Rectal smooth muscle tissue (tissue), 1 donor: ENCODE results near the gene SMLR1.
"Not testable (repeated sequence)": the region's sequence is repeated elsewhere in the genome, so short reads cannot be mapped to it uniquely, and the experiment has no call there.

Experiments
- H3K27ac ChIP-seq: one replicate; pipeline ENCODE4 v1.7.0; 2013; ENCODE audit warnings: low read depth, low read length, inconsistent platforms
- H3K27me3 ChIP-seq: one replicate; pipeline ENCODE4 v1.7.0; 2013; ENCODE audit warnings: low read length; ENCODE audit not compliant: control insufficient read depth, insufficient read depth
- H3K36me3 ChIP-seq: one replicate; pipeline ENCODE4 v1.7.0; 2013; ENCODE audit warnings: low read length; ENCODE audit not compliant: control insufficient read depth, insufficient read depth
- H3K4me1 ChIP-seq: one replicate; pipeline ENCODE4 v1.7.0; 2013; ENCODE audit warnings: low read length; ENCODE audit not compliant: control insufficient read depth, insufficient read depth
- H3K4me3 ChIP-seq: one replicate; pipeline ENCODE4 v1.7.0; 2013; ENCODE audit warnings: low read length
- H3K9ac ChIP-seq: one replicate; pipeline ENCODE4 v1.7.0; 2013; ENCODE audit warnings: low read length

SMLR1 gene

DNA sequence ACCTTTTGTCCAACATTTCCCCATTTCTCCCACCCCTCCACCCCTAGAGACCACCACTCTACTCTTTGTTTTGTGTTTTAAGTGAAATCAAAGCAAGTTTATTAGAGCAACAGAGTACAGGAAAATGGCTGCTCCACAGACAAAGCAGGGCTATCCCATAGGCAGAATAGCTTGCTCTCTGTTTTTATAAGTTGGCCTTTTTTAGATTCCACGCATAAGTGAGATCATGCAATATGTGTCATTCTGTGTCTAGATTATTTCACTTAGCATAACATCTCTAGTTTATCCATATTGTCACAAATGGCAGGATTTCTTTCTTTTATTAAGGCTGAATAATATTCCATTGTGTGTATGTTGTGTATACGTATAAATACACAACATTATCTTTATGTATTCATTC, 30.1 kb upstream of the SMLR1 start:
- Histone ChIP-seq H3K27me3 (no peaks in the 10 kb centered on the region), H3K4me3 (no peak overlapping the region), H3K36me3 (no peaks in the 10 kb centered on the region), H3K9ac (no peak overlapping the region), H3K27ac (no peak overlapping the region), H3K4me1 (no peaks in the 10 kb centered on the region)

DNA sequence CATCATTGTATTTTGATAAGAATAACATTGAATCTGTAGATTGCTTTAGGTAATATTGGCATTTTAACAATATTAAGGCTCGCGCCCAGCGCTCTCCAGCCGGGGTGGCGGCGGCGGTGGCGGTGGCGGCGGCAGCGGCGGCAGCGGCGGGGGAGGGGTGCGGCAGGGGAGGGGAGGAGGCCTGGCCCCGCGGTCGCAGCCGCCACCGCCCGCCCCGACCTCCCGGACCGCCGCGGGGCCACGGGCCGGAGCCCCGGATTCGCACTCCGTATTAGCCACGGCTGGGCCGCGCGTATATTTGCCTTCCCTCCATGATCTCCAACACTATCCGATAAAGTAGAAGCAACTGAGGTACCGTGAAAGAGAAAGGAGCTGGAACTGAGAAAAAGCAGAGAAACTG, 25.8 kb upstream of the SMLR1 start:
- H3K4me1 ChIP-seq, H3K36me3 ChIP-seq, H3K27ac ChIP-seq, H3K27me3 ChIP-seq, H3K4me3 ChIP-seq, H3K9ac ChIP-seq: not testable (repeated sequence)

DNA sequence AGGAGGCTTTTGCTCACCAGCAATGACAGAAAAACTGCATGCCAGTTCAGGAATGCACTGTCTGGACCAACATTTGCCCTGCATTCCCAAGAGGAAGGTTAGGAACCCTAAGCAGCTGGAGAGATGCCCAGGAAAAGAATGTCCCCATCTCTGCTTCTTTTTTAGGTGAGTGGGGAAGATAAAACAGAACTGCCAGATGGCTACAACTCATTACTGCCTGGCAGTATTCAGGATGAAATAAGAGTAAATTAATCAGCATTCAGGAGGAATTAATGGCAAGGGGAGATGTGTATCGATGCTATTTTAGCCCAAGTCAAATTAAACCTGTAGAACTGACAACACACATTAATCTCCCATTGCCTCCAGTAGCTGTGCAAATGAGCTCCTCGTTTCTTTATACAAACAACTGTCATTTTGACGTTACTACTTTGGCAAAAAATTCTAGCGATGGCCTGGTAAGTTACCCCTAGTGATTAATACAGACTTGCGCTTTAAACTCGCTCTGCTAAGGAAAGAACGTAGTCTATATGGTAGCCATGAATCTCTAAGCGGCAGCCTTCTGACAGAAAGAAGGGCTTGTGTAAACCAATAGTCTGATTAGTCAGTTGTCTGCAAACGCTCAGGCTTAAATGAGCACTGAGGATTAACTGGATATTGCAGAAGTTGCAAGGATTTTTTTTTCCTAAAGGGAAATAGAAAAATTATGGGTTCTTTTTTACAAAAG, 16.7 kb upstream of the SMLR1 start:
- no peaks in the 10 kb centered on the region for H3K27me3 ChIP-seq
- no peak overlapping the region for H3K27ac ChIP-seq
- H3K36me3 ChIP-seq = no peaks in the 10 kb centered on the region
- H3K9ac ChIP-seq = no peak overlapping the region
- H3K4me1 ChIP-seq = no peaks in the 10 kb centered on the region
- H3K4me3 ChIP-seq = no peak overlapping the region

DNA sequence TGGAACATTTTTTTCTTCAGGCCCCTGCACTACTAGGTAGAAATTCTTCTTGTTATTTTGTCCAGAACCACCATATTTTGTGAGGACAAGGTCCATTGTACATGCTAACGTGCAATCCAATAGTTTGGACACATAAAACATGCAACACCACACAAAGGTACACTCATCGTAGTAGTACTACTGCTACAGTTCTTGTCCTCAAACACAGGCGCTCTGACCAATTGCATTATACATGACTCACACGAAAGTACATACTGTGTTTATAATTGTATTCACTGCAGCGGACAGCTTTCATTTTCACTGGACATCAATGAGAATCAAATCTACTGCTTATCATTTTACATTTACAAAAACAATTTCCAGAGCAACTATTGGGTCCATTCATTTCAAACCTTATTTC, 15.3 kb upstream of the SMLR1 start:
- H3K36me3 ChIP-seq = no peaks in the 10 kb centered on the region
- H3K27ac ChIP-seq = no peak overlapping the region
- H3K9ac ChIP-seq = no peak overlapping the region
- no peaks in the 10 kb centered on the region for H3K4me1 ChIP-seq
- H3K27me3 ChIP-seq = no peaks in the 10 kb centered on the region
- H3K4me3 ChIP-seq = no peak overlapping the region

DNA sequence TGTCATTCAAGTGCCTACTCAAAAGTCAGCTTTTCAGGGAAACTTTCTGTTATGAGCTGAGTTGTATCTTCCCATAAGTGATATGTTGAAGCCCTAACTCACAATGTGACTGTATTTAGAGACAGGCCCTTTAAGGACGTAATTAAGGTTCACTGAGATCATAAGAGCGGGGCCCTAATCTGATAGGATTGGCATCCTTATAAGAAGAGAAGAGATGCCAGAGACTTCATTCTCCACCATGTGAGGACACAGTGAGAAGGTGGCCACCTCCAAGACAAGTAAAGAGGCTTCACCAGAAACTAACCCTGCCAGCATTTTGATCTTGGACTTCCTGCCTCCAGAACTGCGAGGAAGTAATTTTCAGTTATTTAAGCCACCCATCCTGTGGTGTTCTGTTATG, 12.7 kb upstream of the SMLR1 start:
- no peaks in the 10 kb centered on the region for H3K27me3 ChIP-seq
- no peaks in the 10 kb centered on the region for H3K36me3 ChIP-seq
- H3K4me3 ChIP-seq = no peak overlapping the region
- H3K9ac ChIP-seq = no peak overlapping the region
- no peaks in the 10 kb centered on the region for H3K4me1 ChIP-seq
- no peak overlapping the region for H3K27ac ChIP-seq

DNA sequence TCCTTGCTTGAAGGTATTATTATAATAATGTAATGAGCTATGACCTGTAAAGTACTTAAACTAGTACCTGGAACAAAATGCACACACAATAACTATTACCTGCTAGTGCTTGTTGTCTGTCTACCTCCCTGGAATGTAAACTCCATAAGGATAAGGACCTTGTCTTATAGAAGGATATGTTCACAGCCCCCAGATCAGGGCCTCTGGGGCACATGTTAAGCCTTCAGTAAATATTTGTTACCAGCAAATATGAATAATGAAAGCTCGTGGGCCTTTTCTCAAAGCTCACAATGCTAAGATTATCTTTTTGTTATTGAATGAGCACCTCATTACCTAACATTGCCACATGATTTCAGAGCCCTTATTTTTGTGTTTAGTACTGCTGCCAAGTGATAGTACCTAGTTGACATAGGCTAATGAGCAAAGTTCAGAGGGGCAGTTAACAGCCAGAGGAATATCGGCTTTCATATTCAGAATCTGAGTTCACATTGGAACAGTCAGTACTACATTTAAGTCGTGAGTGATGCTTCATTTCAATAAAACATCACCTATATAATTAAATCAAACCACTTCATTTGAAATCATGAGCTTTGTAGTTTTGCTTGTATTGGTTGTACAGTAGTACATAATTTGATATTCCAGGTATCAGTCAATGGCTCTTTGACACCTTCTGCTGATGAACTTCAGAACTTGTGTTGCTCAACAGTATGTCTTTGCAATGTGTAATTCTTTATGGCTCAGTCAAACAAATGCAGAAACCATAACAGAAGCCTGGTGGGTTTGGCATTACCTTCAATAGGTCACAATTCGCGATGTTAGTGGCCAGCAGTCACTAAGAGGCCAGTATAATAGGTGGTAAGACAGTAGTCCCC, 11.8 kb upstream of the SMLR1 start:
- H3K4me3 ChIP-seq = no peak overlapping the region
- no peak overlapping the region for H3K27ac ChIP-seq
- H3K9ac ChIP-seq = no peak overlapping the region
- no peaks in the 10 kb centered on the region for H3K27me3 ChIP-seq
- no peaks in the 10 kb centered on the region for H3K4me1 ChIP-seq
- no peaks in the 10 kb centered on the region for H3K36me3 ChIP-seq

DNA sequence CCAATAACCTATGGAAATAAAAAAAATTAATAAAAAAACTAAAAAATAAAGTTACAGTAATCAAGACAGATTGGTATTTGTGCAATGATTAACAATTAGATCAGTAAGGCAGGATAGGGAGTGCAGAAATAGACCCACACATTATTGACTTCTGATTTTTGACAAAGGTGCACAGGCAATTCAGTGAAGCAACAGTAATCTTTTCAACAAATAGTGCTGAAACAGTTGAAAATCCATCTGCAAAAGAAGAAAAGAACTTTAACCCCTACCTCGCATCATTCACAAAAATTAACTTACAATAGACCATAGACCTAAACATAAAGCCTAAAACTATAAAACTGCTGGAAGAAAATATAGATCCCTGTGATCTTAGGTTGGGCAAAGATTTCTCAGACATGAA, 4.5 kb upstream of the SMLR1 start:
- Histone ChIP-seq H3K9ac (no peak overlapping the region), H3K27ac (no peak overlapping the region), H3K36me3 (no peaks in the 10 kb centered on the region), H3K27me3 (no peaks in the 10 kb centered on the region), H3K4me1 (no peaks in the 10 kb centered on the region), H3K4me3 (no peak overlapping the region)

DNA sequence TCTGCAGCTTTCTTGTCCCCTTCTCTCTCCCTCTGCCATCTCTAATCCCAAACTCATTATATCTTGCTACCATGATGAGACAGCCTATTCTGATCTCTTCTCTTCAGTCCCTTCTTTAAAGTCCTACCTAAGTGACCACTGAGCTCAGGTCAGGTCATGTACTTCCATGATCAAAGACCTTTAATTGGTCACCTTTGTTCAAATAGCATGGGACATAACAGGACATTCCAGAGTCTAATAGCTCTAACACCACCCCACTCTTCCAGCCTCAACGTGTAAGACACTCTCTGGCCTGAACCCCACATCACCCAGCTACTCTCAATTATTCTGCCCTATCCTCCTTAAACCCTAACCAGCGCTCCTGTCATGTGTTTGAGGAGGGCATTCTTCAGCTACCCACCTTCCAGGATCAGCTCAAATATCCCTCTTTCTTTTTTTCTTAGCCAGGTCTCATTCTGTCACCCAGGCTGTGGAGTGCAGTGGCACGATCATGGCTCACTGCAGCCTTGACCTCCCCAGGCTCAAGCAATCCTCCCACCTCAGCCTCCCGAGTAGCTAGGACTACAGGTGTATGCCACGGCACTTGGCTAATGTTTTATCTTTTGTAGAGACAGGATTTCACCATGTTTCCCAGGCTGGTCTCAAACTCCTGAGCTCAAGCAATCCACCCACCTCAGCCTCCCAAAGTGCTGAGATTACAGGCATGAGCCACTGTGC, 2.1 kb upstream of the SMLR1 start:
- no peak overlapping the region for H3K9ac ChIP-seq
- H3K4me3 ChIP-seq = no peak overlapping the region
- H3K4me1 ChIP-seq = no peaks in the 10 kb centered on the region
- H3K36me3 ChIP-seq = no peaks in the 10 kb centered on the region
- no peaks in the 10 kb centered on the region for H3K27me3 ChIP-seq
- H3K27ac ChIP-seq = no peak overlapping the region

DNA sequence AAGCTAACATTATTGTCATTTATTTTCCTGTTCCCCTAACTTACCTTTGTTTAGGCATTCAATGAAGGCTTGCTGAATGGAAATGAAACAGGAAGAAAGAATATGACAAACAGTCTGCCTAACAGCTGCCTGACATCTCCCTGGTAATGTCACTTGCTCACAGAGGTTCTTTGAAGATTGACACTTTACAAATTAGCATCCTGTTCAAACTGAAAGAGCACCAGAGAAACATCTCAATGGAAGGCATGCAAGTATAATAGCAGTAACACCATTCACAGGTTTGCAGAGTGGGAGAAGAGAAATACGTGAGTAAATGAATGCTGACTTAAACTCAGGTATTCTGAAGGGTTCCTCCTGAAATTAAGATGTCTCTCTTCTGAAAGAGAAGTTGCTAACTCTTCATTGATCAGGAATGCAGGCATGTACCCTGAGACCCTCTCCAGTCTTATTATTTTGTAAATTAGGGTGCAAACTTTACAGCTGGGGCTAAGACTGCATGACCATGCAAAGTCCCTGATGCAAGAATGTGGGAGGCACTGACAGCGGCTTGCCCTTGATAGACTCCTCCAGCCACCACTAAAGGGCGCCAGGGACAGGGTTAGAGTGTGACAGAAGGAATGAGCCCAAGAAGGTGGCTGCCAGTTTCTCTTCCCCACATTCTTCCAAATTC, 1.3 kb upstream of the SMLR1 start:
- Histone ChIP-seq H3K36me3 (no peaks in the 10 kb centered on the region), H3K4me3 (no peak overlapping the region), H3K4me1 (no peaks in the 10 kb centered on the region), H3K27me3 (no peaks in the 10 kb centered on the region), H3K27ac (no peak overlapping the region), H3K9ac (no peak overlapping the region)

DNA sequence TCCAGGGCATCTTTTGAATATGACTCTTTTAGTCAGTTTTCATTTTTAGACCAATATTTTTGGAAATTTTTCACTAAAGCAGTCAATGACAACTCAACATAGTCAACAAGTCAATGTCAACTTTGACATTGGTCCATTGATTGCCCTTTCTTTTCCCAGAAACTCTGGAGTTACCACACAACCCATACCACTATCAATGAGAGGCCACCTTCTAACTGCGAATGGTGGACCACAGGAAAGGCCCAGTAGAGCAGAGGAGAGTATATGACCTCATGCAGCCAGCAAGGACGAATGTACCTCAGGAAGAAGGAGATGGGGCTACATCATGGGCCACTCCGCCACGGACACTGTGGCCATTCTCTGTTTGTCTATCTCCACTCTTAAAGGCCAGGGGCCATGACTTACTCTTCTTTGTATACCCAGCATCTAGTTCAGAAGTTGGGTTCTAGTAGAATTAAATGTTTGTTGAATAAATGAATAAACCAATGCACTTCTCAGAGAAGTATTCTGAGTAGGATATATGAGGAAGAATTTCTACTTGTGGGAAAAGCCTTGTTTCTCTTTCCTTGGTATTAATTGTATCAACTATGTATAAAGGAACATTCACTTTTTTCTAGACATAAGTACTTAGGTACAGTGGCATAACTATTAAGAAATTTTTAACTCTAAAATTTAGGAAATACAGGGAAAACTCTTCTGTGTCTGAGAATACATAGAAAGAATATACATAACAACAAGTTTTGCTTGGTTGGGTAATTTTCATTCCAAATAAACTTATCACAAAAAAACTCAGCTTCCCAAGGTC, 562 bp upstream of the SMLR1 start:
- Histone ChIP-seq H3K36me3 (no peaks in the 10 kb centered on the region), H3K4me1 (no peaks in the 10 kb centered on the region), H3K4me3 (no peak overlapping the region), H3K9ac (no peak overlapping the region), H3K27me3 (no peaks in the 10 kb centered on the region), H3K27ac (no peak overlapping the region)

DNA sequence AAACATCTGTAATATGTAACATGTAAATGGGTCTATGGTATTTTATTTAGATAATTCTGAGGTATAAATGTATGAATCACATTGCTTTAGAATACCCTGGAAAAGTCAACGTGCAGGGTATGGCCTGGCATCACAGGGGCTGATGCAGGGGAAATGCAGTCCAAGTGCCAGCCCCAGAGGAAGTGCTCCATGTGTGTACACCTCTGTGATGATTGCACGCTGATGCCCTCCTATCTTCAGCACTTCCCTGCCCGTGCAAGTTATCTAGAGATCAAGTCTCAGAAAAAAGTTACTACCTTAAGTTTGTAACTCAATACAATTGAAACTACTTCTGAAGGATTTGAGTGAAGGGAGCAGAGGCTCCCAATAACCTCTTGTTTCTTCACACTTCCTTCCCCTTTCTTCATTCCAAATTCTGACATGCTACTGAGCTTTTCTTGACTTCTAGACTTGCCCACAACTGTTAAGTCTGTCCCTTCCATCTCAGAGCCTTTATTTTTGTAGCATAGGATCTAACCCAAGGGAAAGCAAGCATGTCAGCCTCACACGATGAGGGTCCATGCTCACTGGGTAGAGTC, 2.2 kb downstream of the SMLR1 start:
- no peak overlapping the region for H3K9ac ChIP-seq
- H3K4me3 ChIP-seq = no peak overlapping the region
- no peaks in the 10 kb centered on the region for H3K4me1 ChIP-seq
- H3K27ac ChIP-seq = no peak overlapping the region
- no peaks in the 10 kb centered on the region for H3K27me3 ChIP-seq
- H3K36me3 ChIP-seq = no peaks in the 10 kb centered on the region
